Spleen (tissue), 11 donors: Measurements from ENCODE around the gene SLC16A13. TPM values are rescaled to one million over a fixed set of nuclear protein-coding genes. Genes with fewer than 3 reads are reported as not detected.

Source experiments
- DNase-seq: peaks from one replicate; pipeline ENCODE4 v3.0.0-alpha.2; 2020
- H3K27ac ChIP-seq, 8 donors: fragments of 200-600 bp; sonication (generic) in 7 of 8; 1 replicate in 4 of 8; 2 replicates in 4 of 8; pipeline versions ENCODE4 v1.5.0 to v1.8.0; 2016 to 2021; ENCODE audit warnings: inconsistent platforms in 4 of 8, mild to moderate bottlenecking in 4 of 8, moderate library complexity in 1 of 8
- H3K27me3 ChIP-seq, 7 donors: fragments of 200-600 bp; sonication (generic) in 6 of 7; replicated peaks in 1 of 7; 1 replicate in 4 of 7; 2 replicates in 3 of 7; pipeline versions ENCODE4 v1.5.0 to v1.8.0; 2016 to 2021; ENCODE audit warnings: inconsistent platforms in 3 of 7, mild to moderate bottlenecking in 1 of 7
- H3K36me3 ChIP-seq, 6 donors: fragments of 200-600 bp; sonication (generic) in 5 of 6; 1 replicate in 4 of 6; 2 replicates in 2 of 6; pipeline versions ENCODE4 v1.5.0 to v1.8.0; 2016 to 2021; ENCODE audit warnings: inconsistent platforms in 2 of 6
- H3K4me1 ChIP-seq, 6 donors: fragments of 200-600 bp; sonication (generic) in 5 of 6; 1 replicate in 3 of 6; 2 replicates in 3 of 6; pipeline versions ENCODE4 v1.5.0 to v1.8.0; 2016 to 2021; ENCODE audit warnings: inconsistent platforms in 3 of 6
- H3K4me3 ChIP-seq, 8 donors: fragments of 200-600 bp; sonication (generic) in 7 of 8; 1 replicate in 4 of 8; 2 replicates in 4 of 8; pipeline versions ENCODE4 v1.5.0 to v1.8.0; 2016 to 2021; ENCODE audit warnings: inconsistent platforms in 4 of 8, mild to moderate bottlenecking in 4 of 8, moderate library complexity in 2 of 8
- H3K9me3 ChIP-seq, 8 donors: fragments of 200-600 bp; sonication (generic) in 7 of 8; 1 replicate in 4 of 8; 2 replicates in 4 of 8; pipeline versions ENCODE4 v1.5.0 to v1.8.0; 2016 to 2021; ENCODE audit warnings: inconsistent platforms in 4 of 8
- POLR2A ChIP-seq, 3 donors: fragments of 450-650 bp; IDR thresholded peaks; one replicate each; pipeline ENCODE4 v1.5.1; 2017; ENCODE audit warnings: antibody characterized with exemption in 3 of 3, mild to moderate bottlenecking in 1 of 3
- POLR2AphosphoS5 ChIP-seq, 3 donors: sonication (generic); formaldehyde crosslinking; IDR thresholded peaks; one replicate each; pipeline ENCODE4 v1.5.1; 2017; ENCODE audit warnings: antibody characterized with exemption in 3 of 3
- WGBS, 5 donors: extraction: QIAGEN DNeasy Blood & Tissue Kit in 3 of 5; methylation state at CpG; one replicate each; pipeline versions ENCODE4 v1.1.5 to v1.1.7; 2013 to 2018; 5-methylcytosine and 5-hydroxymethylcytosine counted together
- intact Hi-C: fragments of 100-400 bp; cut with DNase I; formaldehyde crosslinking; loops from one replicate; pipeline ENCODE4 v1.15.0; 2023; ENCODE audit warnings: low total_unique reads
- polyA plus RNA-seq, 3 donors: library from polyadenylated mRNA; stranded (reverse); fragments of 200-250 nt; gene quantifications; one replicate each; pipeline ENCODE4 v1.2.1, GENCODE V29; 2013
- total RNA-seq, 7 donors: library from RNA; depleted of rRNA in 3 of 7; stranded (reverse); fragments of >200 nt in 3 of 7; fragmentation: NEBNext Ultra II Directional in 4 of 7; extraction: Animal tissue kit (Norgen Biotek cat#: 25700) in 4 of 7; gene quantifications; one replicate each; pipeline versions ENCODE4 v1.1.0 to v1.2.1, GENCODE V29; 2016 to 2021
- TF ChIP-seq, protein P1 (sequence below), 11 experiments: fragments of 200-600 bp in 7 of 11; fragments of 450-650 bp in 4 of 11; sonication (generic) in 4 of 11; IDR thresholded peaks in 8 of 11; conservative IDR thresholded peaks in 3 of 11; 1 replicate in 7 of 11; 2 replicates in 4 of 11; pipeline versions ENCODE4 v1.4.0 to v1.8.0; 2016 to 2021; ENCODE audit warnings: antibody characterized with exemption in 11 of 11, inconsistent platforms in 4 of 11, mild to moderate bottlenecking in 1 of 11
- donor health status: healthy with polysubstance abuse.
- donor health status: DM: no; HTN: no; CAD: no; lungs with moderate emphysema.
- donor health status: DM: no; HTN: no; CAD: no.
- donor health status: Bipolar disorder and iron deficiency.
- donor health status: healthy.
- donor health status: DM: no; HTN: no; CAD: no.
- donor health status: DM: yes; HTN: yes; CAD: no.

The SLC16A13 gene
- total and polyA plus RNA-seq, 10 donors, result 1.7 to 15.3 (median 6.1) TPM

DNA sequence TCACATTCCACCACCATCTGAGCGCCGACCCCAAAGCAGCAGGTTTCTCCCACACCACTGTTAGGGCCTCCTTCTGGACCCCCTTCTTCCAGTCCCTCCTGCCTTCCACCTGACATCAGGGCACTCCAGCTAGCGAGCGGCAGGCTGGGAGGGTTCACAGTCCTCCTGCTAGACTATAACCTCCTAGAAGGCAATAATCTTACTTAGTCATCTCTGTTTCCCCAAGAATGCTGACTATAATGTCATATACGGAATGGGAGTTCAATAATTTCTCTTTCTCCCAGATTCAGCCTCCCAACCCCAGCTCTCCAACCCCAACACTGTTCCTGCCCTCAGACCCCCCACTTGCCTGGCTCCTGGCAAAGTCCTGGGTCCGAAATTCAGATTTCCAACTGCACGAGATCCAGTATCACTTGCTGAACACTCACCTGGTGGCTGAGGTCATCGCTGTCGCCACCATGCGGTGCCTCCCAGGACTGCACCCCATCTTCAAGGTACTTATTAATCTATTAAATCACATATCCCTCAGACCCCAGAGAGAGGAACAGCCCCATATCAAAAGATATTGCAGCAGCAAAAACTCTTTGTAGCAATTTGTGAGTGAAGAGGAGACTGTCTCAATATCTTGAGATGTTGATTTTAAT is 34.4 kb upstream of the SLC16A13 start:
- Histone ChIP-seq H3K9me3 (no peaks in the 10 kb centered on the region), H3K4me3 (no peak overlapping the region), H3K27ac (no peak overlapping the region), H3K27me3 (no peaks in the 10 kb centered on the region), H3K4me1 (peaks cover 0 to 15% (median 10%) of the 10 kb centered on the region in 6 donors), H3K36me3 (peaks cover 2 to 83% (median 58%) of the 10 kb centered on the region in 6 donors)
- no peak for DNase-seq
- 73 to 84% (median 82%) methylated on average over 10 of the region's 10 CpGs for WGBS, 5 donors
- TF ChIP-seq POLR2AphosphoS5 (IDR thresholded peaks at IDR 0.05), result no peak
- TF ChIP-seq, protein P1, sequence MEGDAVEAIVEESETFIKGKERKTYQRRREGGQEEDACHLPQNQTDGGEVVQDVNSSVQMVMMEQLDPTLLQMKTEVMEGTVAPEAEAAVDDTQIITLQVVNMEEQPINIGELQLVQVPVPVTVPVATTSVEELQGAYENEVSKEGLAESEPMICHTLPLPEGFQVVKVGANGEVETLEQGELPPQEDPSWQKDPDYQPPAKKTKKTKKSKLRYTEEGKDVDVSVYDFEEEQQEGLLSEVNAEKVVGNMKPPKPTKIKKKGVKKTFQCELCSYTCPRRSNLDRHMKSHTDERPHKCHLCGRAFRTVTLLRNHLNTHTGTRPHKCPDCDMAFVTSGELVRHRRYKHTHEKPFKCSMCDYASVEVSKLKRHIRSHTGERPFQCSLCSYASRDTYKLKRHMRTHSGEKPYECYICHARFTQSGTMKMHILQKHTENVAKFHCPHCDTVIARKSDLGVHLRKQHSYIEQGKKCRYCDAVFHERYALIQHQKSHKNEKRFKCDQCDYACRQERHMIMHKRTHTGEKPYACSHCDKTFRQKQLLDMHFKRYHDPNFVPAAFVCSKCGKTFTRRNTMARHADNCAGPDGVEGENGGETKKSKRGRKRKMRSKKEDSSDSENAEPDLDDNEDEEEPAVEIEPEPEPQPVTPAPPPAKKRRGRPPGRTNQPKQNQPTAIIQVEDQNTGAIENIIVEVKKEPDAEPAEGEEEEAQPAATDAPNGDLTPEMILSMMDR (IDR thresholded peaks at IDR 0.05 in 8 of 11, conservative IDR thresholded peaks at IDR 0.05 in 3 of 11), result peak in 8 of 11 experiments; percentile 13 to 54 (median 46)
- intact Hi-C loops, result loop anchor here (10.0 kb wide), 1 partner anchor 337 kb away; no protein-coding TSS in a partner anchor

DNA sequence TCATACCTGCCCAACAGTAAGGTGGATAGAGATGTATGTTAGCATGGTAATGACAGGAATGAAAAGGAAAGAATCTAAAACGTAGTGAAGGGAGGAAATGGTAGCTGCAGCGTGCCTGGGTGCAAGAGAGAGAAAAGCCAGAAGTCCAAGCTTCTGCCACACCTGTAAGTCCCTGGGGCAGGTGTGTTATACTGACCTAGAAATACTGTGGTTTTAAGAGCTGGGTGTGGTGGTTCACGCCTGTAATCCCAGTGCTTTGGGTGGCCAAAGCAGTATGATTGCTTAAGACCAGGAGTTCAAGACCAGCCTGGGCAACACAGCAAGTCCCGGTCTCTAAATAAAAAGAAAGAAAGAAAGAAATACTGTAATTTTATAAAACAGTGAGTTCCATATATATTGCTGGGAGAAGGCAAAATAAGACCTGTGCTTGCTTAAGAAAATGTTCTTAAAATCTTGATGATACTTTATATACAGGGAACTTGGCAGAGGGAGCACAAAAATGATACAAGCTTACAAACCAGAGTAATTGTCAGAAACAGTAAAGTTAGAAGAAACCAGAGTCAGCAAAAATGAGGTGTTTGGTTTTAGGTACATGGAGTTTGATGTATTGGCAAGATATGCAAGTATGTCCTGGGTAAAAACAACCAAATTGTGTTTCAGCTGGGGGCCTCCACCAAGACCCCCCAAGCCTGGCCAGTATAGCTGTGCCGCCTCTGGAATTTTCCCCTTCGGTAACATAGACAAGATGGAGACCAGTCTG is 33.3 kb upstream of the SLC16A13 start:
- no peaks in the 10 kb centered on the region for H3K27me3 ChIP-seq
- 90 to 96% (median 92%) methylated on average over 6 of the region's 6 CpGs for WGBS, 5 donors
- intact Hi-C loops, result loop anchor here (10.0 kb wide), 1 partner anchor 338 kb away; no protein-coding TSS in a partner anchor
- no peak overlapping the region for H3K4me3 ChIP-seq
- H3K36me3 ChIP-seq, result peaks cover 2 to 83% (median 55%) of the 10 kb centered on the region in 6 donors
- TF ChIP-seq POLR2AphosphoS5 (IDR thresholded peaks at IDR 0.05), result no peak
- peaks cover 0 to 25% (median 13%) of the 10 kb centered on the region in 6 donors for H3K4me1 ChIP-seq
- H3K9me3 ChIP-seq, result no peaks in the 10 kb centered on the region
- no peak overlapping the region for H3K27ac ChIP-seq
- no peak for DNase-seq

DNA sequence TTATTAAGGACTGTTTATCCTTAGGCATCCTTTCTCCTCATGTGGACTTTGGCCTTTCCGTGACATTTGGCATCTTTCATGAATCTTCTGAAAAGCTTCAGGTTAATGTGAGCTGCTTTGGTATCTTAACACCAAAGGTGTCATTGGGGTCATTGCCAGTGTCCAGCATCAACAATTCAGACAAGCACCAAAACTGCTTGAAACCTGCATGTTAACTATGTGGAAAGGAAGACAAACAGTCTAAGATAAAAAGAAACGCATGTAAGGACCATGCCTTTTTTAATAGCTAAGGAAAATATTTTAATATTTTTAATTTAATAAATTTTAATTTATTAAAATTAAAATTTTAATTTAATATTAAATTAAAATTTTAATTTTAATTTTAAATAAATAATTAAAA is 32.1 kb upstream of the SLC16A13 start:
- no peaks in the 10 kb centered on the region for H3K27me3 ChIP-seq
- intact Hi-C loops, result loop anchor here (2.0 to 10.0 kb wide), 2 partner anchors 93 to 339 kb away; no protein-coding TSS in a partner anchor
- DNase-seq, result no peak
- peaks cover 2 to 83% (median 48%) of the 10 kb centered on the region in 6 donors for H3K36me3 ChIP-seq
- WGBS, 5 donors, result 96 to 99% (median 97%) methylated on average over 2 of the region's 2 CpGs
- H3K9me3 ChIP-seq, result no peaks in the 10 kb centered on the region
- TF ChIP-seq, protein P1 (IDR thresholded peaks at IDR 0.05 in 8 of 11, conservative IDR thresholded peaks at IDR 0.05 in 3 of 11), result no peak
- TF ChIP-seq POLR2AphosphoS5 (IDR thresholded peaks at IDR 0.05) (no peak), POLR2A (IDR thresholded peaks at IDR 0.05) (no peak)
- no peak overlapping the region for H3K27ac ChIP-seq
- peaks cover 0 to 37% (median 18%) of the 10 kb centered on the region in 6 donors for H3K4me1 ChIP-seq
- H3K4me3 ChIP-seq, result no peak overlapping the region

DNA sequence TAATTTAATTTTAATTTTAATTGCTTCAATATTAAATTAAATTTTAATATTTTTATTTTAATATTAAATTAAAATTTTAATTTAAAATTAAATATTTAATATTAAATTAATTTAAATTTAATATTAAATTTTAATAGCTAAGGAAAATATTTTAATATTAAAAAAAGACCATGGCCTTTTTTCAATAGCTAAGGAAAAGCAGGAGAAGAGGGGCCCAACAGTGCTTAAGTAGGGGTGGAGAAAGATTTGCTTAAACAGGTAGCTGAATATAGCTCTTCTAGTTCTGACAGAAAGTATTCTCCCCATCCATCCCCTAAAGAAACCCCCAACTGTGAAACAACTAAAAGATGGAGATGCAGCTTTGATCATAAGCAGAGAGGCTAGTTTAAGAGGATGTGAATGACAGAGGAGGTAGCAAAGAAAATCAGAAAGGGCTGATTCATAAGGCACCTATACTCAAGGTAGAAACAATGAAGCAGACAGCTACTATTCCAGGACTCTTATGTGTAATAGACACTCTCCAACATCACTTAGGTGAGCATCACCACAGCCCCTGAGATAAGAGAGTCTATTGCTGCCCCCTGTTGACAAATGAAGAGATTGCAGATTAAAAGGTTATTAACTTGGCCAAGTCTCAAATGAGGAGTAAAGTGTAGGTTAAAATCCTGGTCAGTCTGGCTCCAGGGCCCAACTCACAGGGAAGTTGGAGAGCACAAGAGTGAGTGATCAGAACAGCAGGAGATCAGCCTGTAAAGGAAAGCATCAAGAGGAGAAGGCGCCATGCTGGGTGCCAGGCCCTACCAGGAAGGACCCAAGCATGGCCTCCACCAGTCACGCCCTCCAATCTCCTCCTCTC is 31.2 kb upstream of the SLC16A13 start:
- TF ChIP-seq, protein P1 (IDR thresholded peaks at IDR 0.05 in 8 of 11, conservative IDR thresholded peaks at IDR 0.05 in 3 of 11), result peak; percentile 50 to 82 (median 75)
- no peak for TF ChIP-seq POLR2AphosphoS5 (IDR thresholded peaks at IDR 0.05)
- Histone ChIP-seq H3K36me3 (peaks cover 0 to 83% (median 44%) of the 10 kb centered on the region in 6 donors), H3K9me3 (no peaks in the 10 kb centered on the region), H3K4me1 (peaks cover 1 to 46% (median 27%) of the 10 kb centered on the region in 6 donors), H3K4me3 (no peak overlapping the region), H3K27ac (peak overlapping the region in 1 of 8 donors; percentile 28), H3K27me3 (no peaks in the 10 kb centered on the region)
- 80 to 91% (median 84%) methylated on average over 2 of the region's 2 CpGs for WGBS, 5 donors
- intact Hi-C loops, result loop anchor here (2.0 to 10.0 kb wide), 2 partner anchors 94 to 340 kb away; no protein-coding TSS in a partner anchor
- peak; percentile 80 for DNase-seq
